ENCODE data around the gene JCAD.
"Not testable (repeated sequence)": the region's sequence is repeated elsewhere in the genome, so short reads cannot be mapped to it uniquely, and the experiment has no call there.

Gene JCAD
- 0 to 0.15 (median 0.06) reads per million in 4 donors for total RNA-seq

- DNase-seq: peak in 3 of 5 donors; percentile 18 to 26 (median 25)
These were observed at the start of gene JCAD for GRCh38 chr10:30059209-30060107. TSS of gene JCAD (minus strand) at chr10:30059586. CDS start at chr10:30047812, 11,774 bp downstream.

GRCh38 chr10:30106987-30107386, 47.6 kb upstream of the JCAD start:
- DNase-seq: no peak

GRCh38 chr10:30103595-30104320, 44.4 kb upstream of the JCAD start:
- no peak for DNase-seq

- not testable (repeated sequence) for DNase-seq
These were observed 40.3 kb upstream of the JCAD start for GRCh38 chr10:30099706-30100105.

- no peak for DNase-seq
These were observed 39.7 kb upstream of the JCAD start for GRCh38 chr10:30099101-30099500.

- no peak for DNase-seq
These were observed 39.2 kb upstream of the JCAD start for GRCh38 chr10:30098629-30099028.

- DNase-seq: no peak
These were observed 37.2 kb upstream of the JCAD start for GRCh38 chr10:30096564-30096963.

- DNase-seq: no peak
These were observed 36.4 kb upstream of the JCAD start for GRCh38 chr10:30095631-30096422.

- no peak for DNase-seq
These were observed 35.2 kb upstream of the JCAD start for GRCh38 chr10:30094601-30095000.

- no peak for DNase-seq
These were observed 34.0 kb upstream of the JCAD start for GRCh38 chr10:30093303-30093950.

- DNase-seq: no peak
These were observed 32.9 kb upstream of the JCAD start for GRCh38 chr10:30092151-30092790.

GRCh38 chr10:30091136-30091535, 31.8 kb upstream of the JCAD start:
- no peak for DNase-seq

- DNase-seq: no peak
These were observed 28.8 kb upstream of the JCAD start for GRCh38 chr10:30088178-30088577.

- no peak for DNase-seq
These were observed 24.5 kb upstream of the JCAD start for GRCh38 chr10:30083934-30084333.

- DNase-seq: no peak
These were observed 21.8 kb upstream of the JCAD start for GRCh38 chr10:30081182-30081581.

GRCh38 chr10:30080161-30080560, 20.8 kb upstream of the JCAD start:
- no peak for DNase-seq

- DNase-seq: no peak
These were observed 20.0 kb upstream of the JCAD start for GRCh38 chr10:30079408-30079807.

- no peak for DNase-seq
These were observed 16.1 kb upstream of the JCAD start for GRCh38 chr10:30075481-30075880.

- no peak for DNase-seq
These were observed 15.5 kb upstream of the JCAD start for GRCh38 chr10:30074933-30075332.

GRCh38 chr10:30074090-30074489, 14.7 kb upstream of the JCAD start:
- no peak for DNase-seq

GRCh38 chr10:30073767-30074060, 14.3 kb upstream of the JCAD start:
- no peak for DNase-seq

All from T-helper 1 cell (primary cell).